ENCODE results near the gene OR7A10.

DNA sequence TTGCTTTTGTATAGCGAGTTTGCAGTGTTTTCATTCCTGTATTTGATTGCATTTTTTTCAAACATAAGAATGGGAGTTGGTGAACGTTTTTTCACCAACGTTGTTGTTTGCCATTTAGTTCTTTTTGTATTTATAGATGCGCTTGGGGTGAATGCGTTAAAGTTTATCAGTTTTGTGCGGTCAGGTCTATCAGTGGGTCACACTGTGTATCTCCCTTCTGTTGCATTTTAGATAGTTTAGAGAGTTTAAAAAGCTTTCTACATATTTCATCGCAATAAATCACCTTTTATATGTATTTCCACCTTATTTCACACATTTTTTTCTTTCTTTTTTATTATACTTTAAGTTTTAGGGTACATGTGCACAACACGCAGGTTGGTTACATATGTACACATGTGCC is 30.1 kb downstream of the OR7A10 start:
- TF ChIP-seq, protein P1, sequence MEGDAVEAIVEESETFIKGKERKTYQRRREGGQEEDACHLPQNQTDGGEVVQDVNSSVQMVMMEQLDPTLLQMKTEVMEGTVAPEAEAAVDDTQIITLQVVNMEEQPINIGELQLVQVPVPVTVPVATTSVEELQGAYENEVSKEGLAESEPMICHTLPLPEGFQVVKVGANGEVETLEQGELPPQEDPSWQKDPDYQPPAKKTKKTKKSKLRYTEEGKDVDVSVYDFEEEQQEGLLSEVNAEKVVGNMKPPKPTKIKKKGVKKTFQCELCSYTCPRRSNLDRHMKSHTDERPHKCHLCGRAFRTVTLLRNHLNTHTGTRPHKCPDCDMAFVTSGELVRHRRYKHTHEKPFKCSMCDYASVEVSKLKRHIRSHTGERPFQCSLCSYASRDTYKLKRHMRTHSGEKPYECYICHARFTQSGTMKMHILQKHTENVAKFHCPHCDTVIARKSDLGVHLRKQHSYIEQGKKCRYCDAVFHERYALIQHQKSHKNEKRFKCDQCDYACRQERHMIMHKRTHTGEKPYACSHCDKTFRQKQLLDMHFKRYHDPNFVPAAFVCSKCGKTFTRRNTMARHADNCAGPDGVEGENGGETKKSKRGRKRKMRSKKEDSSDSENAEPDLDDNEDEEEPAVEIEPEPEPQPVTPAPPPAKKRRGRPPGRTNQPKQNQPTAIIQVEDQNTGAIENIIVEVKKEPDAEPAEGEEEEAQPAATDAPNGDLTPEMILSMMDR (IDR thresholded peaks at IDR 0.05; ENCODE audit: poor library complexity, severe bottlenecking): no peak
- TF ChIP-seq POLR2AphosphoS5 (IDR thresholded peaks at IDR 0.05): no peak
- no peak for TF ChIP-seq EP300 (conservative IDR thresholded peaks at IDR 0.05; ENCODE audit: poor library complexity, severe bottlenecking)
- TF ChIP-seq RAD21 (conservative IDR thresholded peaks at IDR 0.05): no peak
- TF ChIP-seq SMC3 (conservative IDR thresholded peaks at IDR 0.05; ENCODE audit: poor library complexity): no peak
- no peak for TF ChIP-seq EZH2 (IDR thresholded peaks at IDR 0.05; ENCODE audit: borderline replicate concordance, insufficient read depth, low read length, poor library complexity, severe bottlenecking)
- TF ChIP-seq, protein P2, sequence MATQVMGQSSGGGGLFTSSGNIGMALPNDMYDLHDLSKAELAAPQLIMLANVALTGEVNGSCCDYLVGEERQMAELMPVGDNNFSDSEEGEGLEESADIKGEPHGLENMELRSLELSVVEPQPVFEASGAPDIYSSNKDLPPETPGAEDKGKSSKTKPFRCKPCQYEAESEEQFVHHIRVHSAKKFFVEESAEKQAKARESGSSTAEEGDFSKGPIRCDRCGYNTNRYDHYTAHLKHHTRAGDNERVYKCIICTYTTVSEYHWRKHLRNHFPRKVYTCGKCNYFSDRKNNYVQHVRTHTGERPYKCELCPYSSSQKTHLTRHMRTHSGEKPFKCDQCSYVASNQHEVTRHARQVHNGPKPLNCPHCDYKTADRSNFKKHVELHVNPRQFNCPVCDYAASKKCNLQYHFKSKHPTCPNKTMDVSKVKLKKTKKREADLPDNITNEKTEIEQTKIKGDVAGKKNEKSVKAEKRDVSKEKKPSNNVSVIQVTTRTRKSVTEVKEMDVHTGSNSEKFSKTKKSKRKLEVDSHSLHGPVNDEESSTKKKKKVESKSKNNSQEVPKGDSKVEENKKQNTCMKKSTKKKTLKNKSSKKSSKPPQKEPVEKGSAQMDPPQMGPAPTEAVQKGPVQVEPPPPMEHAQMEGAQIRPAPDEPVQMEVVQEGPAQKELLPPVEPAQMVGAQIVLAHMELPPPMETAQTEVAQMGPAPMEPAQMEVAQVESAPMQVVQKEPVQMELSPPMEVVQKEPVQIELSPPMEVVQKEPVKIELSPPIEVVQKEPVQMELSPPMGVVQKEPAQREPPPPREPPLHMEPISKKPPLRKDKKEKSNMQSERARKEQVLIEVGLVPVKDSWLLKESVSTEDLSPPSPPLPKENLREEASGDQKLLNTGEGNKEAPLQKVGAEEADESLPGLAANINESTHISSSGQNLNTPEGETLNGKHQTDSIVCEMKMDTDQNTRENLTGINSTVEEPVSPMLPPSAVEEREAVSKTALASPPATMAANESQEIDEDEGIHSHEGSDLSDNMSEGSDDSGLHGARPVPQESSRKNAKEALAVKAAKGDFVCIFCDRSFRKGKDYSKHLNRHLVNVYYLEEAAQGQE (IDR thresholded peaks at IDR 0.05; ENCODE audit: borderline replicate concordance): no peak
- TF ChIP-seq MXI1 (conservative IDR thresholded peaks at IDR 0.05; ENCODE audit: poor library complexity, severe bottlenecking): no peak

Data from neural cell (in vitro differentiated cells).